HG03159 (cell line): ENCODE measurements around the gene ST8SIA5.
"Not testable (repeated sequence)": the region's sequence is repeated elsewhere in the genome, so short reads cannot be mapped to it uniquely, and the experiment has no call there.

ENCODE experiments used
- ATAC-seq: cut with Tn5 transposase; IDR thresholded peaks from one replicate; pipeline ENCODE4 v1.9.1; 2021; ENCODE audit warnings: mild to moderate bottlenecking, moderate library complexity; ENCODE audit not compliant: unreplicated experiment

The ST8SIA5 gene

DNA sequence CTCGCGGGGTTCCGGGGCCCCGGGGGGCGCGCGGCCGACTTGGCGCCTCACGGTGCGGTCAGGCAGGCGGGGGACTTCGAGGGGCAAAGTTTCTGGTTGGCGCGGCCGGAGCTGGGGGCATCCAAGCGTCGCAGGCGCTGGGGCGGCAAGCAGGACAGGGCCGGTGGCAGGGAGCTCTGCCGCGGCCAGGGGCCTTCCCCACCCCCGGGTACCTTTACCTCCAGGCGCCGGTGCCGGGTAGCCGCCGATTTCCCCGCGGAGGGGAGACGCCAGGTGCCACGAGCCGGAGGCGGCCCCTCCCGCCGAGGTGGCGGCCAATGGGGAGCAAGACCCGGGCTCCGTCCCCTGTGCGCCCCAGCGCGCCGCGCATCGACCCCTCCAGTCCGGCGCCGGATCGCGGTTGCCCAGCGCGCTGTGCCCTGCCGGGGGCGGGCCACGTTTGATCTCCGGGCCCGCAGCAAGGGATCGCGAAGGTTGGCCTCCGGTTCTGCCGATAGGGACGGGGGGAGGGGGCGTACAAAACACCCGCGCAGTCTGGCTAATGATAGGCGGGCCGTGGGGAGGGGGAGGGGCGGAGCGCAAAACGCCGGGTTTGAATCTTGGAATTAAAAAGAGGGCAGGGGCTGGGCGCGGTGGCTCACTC, at the start of gene ST8SIA5:
Gene ST8SIA5 (minus strand): TSS at position 495 of the 643 bp plus-strand sequence. CDS start 545 bp downstream, outside the sequence.
- no peak for ATAC-seq

DNA sequence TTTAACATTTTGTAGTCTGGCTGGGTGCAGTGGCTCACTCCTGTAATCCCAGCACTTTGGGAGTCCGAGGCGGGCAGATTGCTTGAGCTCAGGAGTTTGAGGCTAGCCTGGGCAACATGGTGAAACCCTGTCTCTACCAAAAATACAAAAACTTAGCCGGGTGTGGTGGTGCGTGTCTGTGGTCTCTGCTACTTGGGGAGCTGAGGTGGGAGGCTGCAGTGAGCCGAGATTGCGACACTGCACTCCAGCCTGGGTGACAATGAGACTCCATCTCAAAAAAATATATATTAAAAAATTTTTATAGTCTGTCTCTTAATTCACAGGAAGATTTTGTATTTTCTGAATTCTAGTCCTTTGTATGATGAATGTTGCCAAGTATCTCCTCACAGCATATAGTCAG, 39.1 kb upstream of the ST8SIA5 start:
- ATAC-seq, result not testable (repeated sequence)

DNA sequence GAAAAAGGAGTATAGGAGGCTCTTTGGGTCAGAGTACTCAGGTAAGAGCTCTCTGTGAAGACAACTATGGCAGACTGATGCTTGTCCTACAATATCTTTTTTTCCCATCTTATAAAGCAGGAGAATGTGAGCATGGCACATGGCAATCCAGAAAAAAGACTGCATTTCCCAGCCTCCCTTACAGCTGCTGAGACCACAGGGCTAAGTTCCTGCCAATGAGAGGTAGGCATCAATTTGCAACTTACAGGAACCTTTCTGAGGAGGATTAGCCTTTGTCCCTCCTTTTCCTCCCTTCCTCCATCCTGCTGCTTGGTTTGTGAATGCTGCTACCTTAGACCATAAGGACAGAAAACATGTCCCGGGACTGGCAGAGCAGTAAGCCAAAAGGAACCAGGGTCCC, 37.8 kb upstream of the ST8SIA5 start:
- ATAC-seq, result no peak

DNA sequence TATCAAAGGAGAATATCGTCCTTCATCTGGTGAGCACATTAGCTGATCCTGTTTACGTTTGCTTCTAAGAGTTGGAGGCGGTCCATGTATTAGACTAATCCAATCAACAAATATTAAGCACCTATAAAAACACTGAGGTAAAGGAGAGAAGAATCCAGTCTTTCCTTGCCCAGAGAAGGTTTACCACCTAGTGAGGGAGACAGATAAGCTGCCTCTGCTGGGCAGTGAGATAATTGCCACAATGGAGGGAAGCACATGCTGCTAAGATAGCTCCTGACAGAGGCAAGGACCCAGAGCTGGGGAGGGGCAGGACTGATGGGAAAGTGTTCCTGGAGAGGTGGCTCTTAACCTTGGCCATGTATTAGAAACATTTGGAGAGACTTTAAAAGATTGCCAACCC, 36.7 kb upstream of the ST8SIA5 start:
- no peak for ATAC-seq

GRCh38 chr18:46789088-46789487, 32.2 kb upstream of the ST8SIA5 start:
- no peak for ATAC-seq

DNA sequence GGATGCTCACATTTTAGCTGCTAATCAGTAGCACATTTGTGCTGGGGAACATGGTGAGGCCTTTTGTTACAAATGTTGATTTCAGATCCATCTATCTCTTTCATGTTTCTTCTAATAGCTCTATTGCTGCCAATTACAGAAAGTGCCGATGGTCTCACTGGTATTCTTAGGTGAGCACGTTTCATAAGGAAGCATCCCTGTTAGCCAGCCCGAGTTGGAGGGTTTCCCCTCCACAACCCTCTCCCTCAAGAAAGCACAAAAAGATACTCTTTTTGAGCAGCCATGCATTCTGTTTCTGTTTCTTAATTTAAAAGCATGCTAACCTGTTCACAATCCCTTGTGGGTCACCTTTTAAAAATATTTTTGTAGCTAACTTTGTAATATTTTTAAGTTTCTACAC, 30.8 kb upstream of the ST8SIA5 start:
- no peak for ATAC-seq

GRCh38 chr18:46772357-46772756, 15.5 kb upstream of the ST8SIA5 start:
- no peak for ATAC-seq

- ATAC-seq, result no peak
These were observed 14.3 kb upstream of the ST8SIA5 start for GRCh38 chr18:46771141-46771540.

- no peak for ATAC-seq
These were observed 13.9 kb upstream of the ST8SIA5 start for GRCh38 chr18:46770708-46771107.

DNA sequence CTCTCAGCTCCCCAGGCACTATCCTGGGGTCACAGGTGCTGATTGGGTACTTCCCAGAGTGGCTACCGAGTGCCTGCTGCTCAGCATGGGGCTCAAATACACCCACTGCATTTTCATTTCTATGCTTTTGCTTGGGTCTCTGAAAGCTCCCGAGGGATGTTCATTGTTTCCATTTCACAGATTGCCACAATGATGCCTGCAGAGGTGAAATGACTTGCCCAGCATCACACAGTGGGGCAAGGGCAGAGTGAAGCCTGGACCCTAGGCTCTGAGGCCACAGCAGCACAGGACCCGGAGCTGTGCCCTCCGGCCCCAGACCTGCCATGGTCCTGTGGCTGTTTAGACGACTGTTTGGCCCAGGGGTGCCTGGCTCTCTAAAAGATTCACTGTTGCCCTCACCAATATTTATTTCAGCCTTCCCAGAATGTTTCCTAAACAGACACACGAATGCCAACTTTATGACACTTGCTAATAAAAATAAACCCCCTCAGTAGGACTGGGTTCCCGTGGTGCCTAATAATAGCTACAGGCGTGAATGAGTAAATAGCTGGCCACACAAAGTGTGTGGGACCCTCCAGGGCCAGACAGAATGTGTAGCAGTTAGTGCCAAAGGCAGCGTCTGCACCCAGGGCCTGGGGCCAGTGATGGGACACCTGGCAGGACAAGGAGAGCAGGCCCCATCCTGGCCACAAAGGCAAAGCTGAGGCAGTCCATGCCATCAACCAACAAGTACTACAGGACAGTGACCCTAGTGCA, 11.5 kb upstream of the ST8SIA5 start:
- no peak for ATAC-seq

GRCh38 chr18:46767217-46767616, 10.4 kb upstream of the ST8SIA5 start:
- no peak for ATAC-seq

DNA sequence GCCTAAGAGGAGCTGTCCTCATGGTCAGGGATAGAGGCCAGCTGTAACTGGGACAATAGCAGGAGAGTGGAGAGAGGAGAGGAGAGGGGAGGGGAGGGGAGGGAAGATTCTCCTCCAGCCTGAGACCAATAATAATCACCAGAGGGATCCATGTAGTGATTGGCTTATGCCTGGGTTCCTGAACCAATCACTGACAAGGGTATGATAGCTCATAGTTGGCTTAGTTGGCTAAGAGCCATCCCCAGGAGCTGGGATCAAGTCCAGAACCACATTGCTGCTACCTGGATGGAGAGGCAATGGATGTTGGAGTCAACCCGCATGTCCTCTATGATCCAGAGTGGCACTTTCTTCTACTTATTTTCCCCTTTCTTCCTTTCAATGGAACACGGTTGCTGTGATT, 7.7 kb upstream of the ST8SIA5 start:
- ATAC-seq, result no peak

GRCh38 chr18:46761059-46761769, 4.4 kb upstream of the ST8SIA5 start:
- ATAC-seq, result no peak

GRCh38 chr18:46759890-46760289, 3.0 kb upstream of the ST8SIA5 start:
- ATAC-seq, result no peak

DNA sequence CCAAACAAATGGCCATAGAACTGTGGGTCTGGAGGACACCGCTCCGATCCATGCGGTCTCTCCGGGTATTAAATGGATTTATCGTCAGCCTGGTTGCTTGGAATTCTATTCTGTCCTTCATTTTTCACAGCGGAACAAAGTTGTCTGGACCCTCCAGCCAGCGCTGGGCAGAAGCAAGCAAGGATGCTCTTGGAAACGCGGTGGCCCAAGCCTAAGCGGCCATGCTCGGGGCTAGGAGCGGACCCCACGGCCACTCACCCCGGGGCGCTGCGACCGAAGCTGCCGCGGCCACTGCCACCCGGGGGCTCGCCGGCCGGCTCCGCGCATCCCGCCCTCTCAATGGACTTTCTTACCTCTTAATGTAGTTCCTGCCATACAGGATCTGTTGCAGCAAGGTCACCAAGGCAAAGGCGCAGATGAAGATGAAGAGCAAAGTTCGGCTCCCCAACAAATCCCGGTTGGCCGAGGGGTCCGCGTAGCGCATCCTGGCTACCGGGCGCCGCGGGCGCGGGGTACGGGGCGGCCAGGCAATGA, 761 bp downstream of the ST8SIA5 start:
- no peak for ATAC-seq

- no peak for ATAC-seq
These were observed 1.4 kb downstream of the ST8SIA5 start for GRCh38 chr18:46755315-46756024.

DNA sequence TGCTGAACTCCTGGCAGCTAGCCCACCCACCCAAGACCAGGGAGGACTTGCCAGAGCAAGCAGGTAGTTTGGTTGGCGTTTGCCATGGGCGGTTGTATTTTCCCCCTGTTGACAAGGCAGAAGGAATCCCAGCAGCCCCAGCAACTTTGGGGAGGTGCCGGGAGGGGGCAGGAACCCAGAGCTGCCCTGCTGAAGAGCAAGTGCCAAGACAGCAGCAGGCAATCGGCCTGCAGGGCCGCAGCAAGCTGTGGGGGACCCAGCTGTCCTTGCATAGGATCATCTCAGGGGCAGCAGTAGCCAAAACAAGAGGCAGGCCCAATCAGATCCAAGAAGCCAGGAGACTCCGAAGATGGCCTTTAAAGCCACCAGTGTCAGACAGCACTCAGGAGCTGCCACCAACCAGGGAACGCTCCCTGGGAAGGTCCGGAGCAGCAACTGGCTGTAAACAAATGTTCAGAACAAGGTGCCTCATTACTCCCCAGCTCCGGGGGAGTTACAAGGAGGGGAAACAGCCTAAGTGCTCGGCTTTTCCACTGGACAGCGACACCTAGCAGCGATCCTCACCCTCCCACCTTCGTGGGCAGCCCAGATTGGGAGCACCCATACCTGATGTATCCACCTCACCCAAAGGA, 2.1 kb downstream of the ST8SIA5 start:
- ATAC-seq, result no peak

- peak; percentile 80 for ATAC-seq
These were observed 2.7 kb downstream of the ST8SIA5 start for GRCh38 chr18:46754188-46754587.

- no peak for ATAC-seq
These were observed 5.0 kb downstream of the ST8SIA5 start for GRCh38 chr18:46751882-46752281.

GRCh38 chr18:46750626-46751025, 6.2 kb downstream of the ST8SIA5 start:
- no peak for ATAC-seq

DNA sequence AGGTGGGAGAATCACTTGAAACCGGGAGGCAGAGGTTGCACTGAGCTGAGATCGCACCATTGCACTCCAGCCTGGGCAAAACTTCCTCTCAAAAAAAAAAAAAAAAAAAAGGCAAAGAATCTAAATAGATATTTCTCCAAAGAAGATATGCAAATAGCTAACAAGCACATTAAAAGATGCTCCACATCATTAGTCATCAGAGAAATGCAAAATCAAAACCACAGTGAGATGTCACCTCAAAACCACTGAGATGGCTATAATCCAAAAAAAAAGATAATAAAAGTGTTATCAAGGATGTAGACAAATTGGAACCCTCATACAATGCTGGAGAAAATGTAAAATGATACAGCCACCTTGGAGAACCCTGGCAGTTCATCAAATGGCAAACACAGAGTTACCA, 8.4 kb downstream of the ST8SIA5 start:
- no peak for ATAC-seq
